Mesenchymal stem cell (in vitro differentiated cells and primary cell): ENCODE data around the gene GPR68. TPM values are rescaled to one million over a fixed set of nuclear protein-coding genes. Genes with fewer than 3 reads are reported as not detected.

Experiments
- DNase-seq: peaks from one replicate; pipeline ENCODE4 v3.0.0-alpha.2; 2013
- H2AFZ ChIP-seq: one replicate; pipeline ENCODE4 v1.6.1; 2013; ENCODE audit warnings: low read depth, mild to moderate bottlenecking, control low read depth, inconsistent platforms, low read length, moderate library complexity
- H2AK5ac ChIP-seq: 2 replicates; pipeline ENCODE4 v1.6.1; 2013; ENCODE audit warnings: low read length, moderate library complexity, mild to moderate bottlenecking, inconsistent platforms; ENCODE audit not compliant: severe bottlenecking
- H2BK120ac ChIP-seq: one replicate; pipeline ENCODE4 v1.6.1; 2013; ENCODE audit warnings: low read depth, mild to moderate bottlenecking, inconsistent platforms, low read length, moderate library complexity
- H2BK12ac ChIP-seq, 2 experiments: one replicate each; pipeline ENCODE4 v1.6.1; 2013; ENCODE audit warnings: inconsistent platforms in 2 of 2, low read length in 2 of 2, mild to moderate bottlenecking in 2 of 2, moderate library complexity in 2 of 2, control low read depth in 1 of 2
- H2BK15ac ChIP-seq: one replicate; pipeline ENCODE4 v1.6.1; 2013; ENCODE audit warnings: mild to moderate bottlenecking, low read depth, inconsistent platforms; ENCODE audit not compliant: poor library complexity, severe bottlenecking
- H2BK5ac ChIP-seq: 2 replicates; pipeline ENCODE4 v1.6.1; 2013; ENCODE audit warnings: low read depth, mild to moderate bottlenecking, low read length, control low read depth, inconsistent platforms; ENCODE audit not compliant: poor library complexity, severe bottlenecking
- H3K14ac ChIP-seq, 2 experiments: one replicate each; pipeline ENCODE4 v1.6.1; 2013; ENCODE audit warnings: inconsistent platforms in 2 of 2, low read length in 2 of 2, control low read depth in 1 of 2, mild to moderate bottlenecking in 1 of 2, moderate library complexity in 1 of 2
- H3K18ac ChIP-seq, 2 experiments: one replicate each; pipeline ENCODE4 v1.6.1; 2013; ENCODE audit warnings: inconsistent platforms in 2 of 2, low read length in 2 of 2, control low read depth in 1 of 2, low read depth in 1 of 2, mild to moderate bottlenecking in 1 of 2
- H3K23ac ChIP-seq, 2 experiments: one replicate each; pipeline ENCODE4 v1.6.1; 2013; ENCODE audit warnings: inconsistent platforms in 2 of 2, low read length in 2 of 2, mild to moderate bottlenecking in 2 of 2, moderate library complexity in 2 of 2, control low read depth in 1 of 2
- H3K27ac ChIP-seq: 2 replicates; pipeline ENCODE4 v1.5.1; 2013; ENCODE audit warnings: mild to moderate bottlenecking, moderate library complexity, low read length, control low read depth, inconsistent platforms; ENCODE audit not compliant: poor library complexity, severe bottlenecking
- H3K27me3 ChIP-seq, 2 experiments: 2 replicates each; pipeline versions ENCODE4 v1.6.1 to v1.7.0; 2013; ENCODE audit warnings: low read length in 2 of 2, mild to moderate bottlenecking in 2 of 2, moderate library complexity in 2 of 2, control low read depth in 1 of 2, inconsistent platforms in 1 of 2; ENCODE audit not compliant: control insufficient read depth in 1 of 2, insufficient read depth in 1 of 2
- H3K36me3 ChIP-seq, 2 experiments: 2 replicates each; pipeline versions ENCODE4 v1.6.1 to v1.7.0; 2013; ENCODE audit warnings: low read length in 2 of 2, control low read depth in 1 of 2, inconsistent platforms in 1 of 2, low read depth in 1 of 2, mild to moderate bottlenecking in 1 of 2; ENCODE audit not compliant: insufficient read depth in 2 of 2, control insufficient read depth in 1 of 2
- H3K4ac ChIP-seq, 2 experiments: one replicate each; pipeline ENCODE4 v1.6.1; 2013; ENCODE audit warnings: inconsistent platforms in 2 of 2, low read length in 2 of 2, mild to moderate bottlenecking in 2 of 2, moderate library complexity in 2 of 2, control low read depth in 1 of 2, low read depth in 1 of 2
- H3K4me1 ChIP-seq: 2 replicates; pipeline ENCODE4 v1.6.1; 2013; ENCODE audit warnings: low read depth, low read length, control low read depth; ENCODE audit not compliant: control insufficient read depth, insufficient read depth
- H3K4me2 ChIP-seq: 2 replicates; pipeline ENCODE4 v1.6.1; 2013; ENCODE audit warnings: low read length, mild to moderate bottlenecking, inconsistent platforms; ENCODE audit not compliant: poor library complexity, severe bottlenecking
- H3K4me3 ChIP-seq, 2 experiments: 2 replicates each; pipeline versions ENCODE4 v1.5.1 to v1.7.0; 2013; ENCODE audit warnings: low read length in 2 of 2, mild to moderate bottlenecking in 2 of 2, control low read depth in 1 of 2, low read depth in 1 of 2; ENCODE audit not compliant: insufficient read depth in 1 of 2
- H3K79me1 ChIP-seq: replicated peaks from 2 replicates; pipeline ENCODE4 v1.6.1; 2013; ENCODE audit warnings: mild to moderate bottlenecking, control low read depth, low read length, inconsistent platforms; ENCODE audit not compliant: poor library complexity, severe bottlenecking
- H3K9ac ChIP-seq: 2 replicates; pipeline ENCODE4 v1.7.0; 2013; ENCODE audit warnings: mild to moderate bottlenecking, low read length, moderate library complexity
- H3K9me3 ChIP-seq: 2 replicates; pipeline ENCODE4 v1.7.0; 2013; ENCODE audit warnings: mild to moderate bottlenecking, low read length; ENCODE audit not compliant: control insufficient read depth
- H4K8ac ChIP-seq: one replicate; pipeline ENCODE4 v1.6.1; 2013; ENCODE audit warnings: inconsistent platforms, mild to moderate bottlenecking, low read length, moderate library complexity
- H4K91ac ChIP-seq: one replicate; pipeline ENCODE4 v1.6.1; 2013; ENCODE audit warnings: mild to moderate bottlenecking, low read length, inconsistent platforms
- WGBS: methylation state at CpG from one replicate; pipeline ENCODE4 v1.1.7; 2013; ENCODE audit warnings: mixed read lengths; 5-methylcytosine and 5-hydroxymethylcytosine counted together
- polyA plus RNA-seq, 2 experiments: library from polyadenylated mRNA; stranded (reverse); fragments of 200-250 nt; gene quantifications; one replicate each; pipeline ENCODE4 v1.2.3, GENCODE V29; 2013

Gene GPR68
- 0.73 TPM for polyA plus RNA-seq (2013, experiment 1 of 2)
- 0.55 TPM for polyA plus RNA-seq (2013, experiment 2 of 2)

- H3K23ac ChIP-seq, result no peak within 1 kb of the TSS
- H3K9ac ChIP-seq, result peak within 1 kb of the TSS; percentile 90
- H3K27me3 ChIP-seq, result no peaks in the 10 kb centered on the region
- H3K27ac ChIP-seq, result peak within 1 kb of the TSS; percentile 28
- no peak within 1 kb of the TSS for H2BK15ac ChIP-seq
- H3K4ac ChIP-seq, result peak within 1 kb of the TSS in 1 of 2 experiments; percentile 38
- no peaks in the 10 kb centered on the region for H3K9me3 ChIP-seq
- DNase-seq, result peak; percentile 56
- 53% methylated on average over 7 of the region's 12 CpGs for WGBS
- peak within 1 kb of the TSS in 1 of 2 experiments; percentile 84 for H3K4me3 ChIP-seq
- H3K36me3 ChIP-seq, result peaks cover 0 to 6% of the 10 kb centered on the region in 2 experiments
- peak within 1 kb of the TSS; percentile 80 for H3K4me2 ChIP-seq
- peak within 1 kb of the TSS; percentile 61 for H4K91ac ChIP-seq
- H2AFZ ChIP-seq, result peak within 1 kb of the TSS; percentile 3
- peak within 1 kb of the TSS; percentile 62 for H4K8ac ChIP-seq
- peaks cover 33% of the 10 kb centered on the region for H3K4me1 ChIP-seq
- no peak within 1 kb of the TSS for H2BK120ac ChIP-seq
- H3K79me1 ChIP-seq, result peaks cover under 1% of the 10 kb centered on the region
- H3K14ac ChIP-seq, result peak within 1 kb of the TSS in 1 of 2 experiments; percentile 67
- H2BK12ac ChIP-seq, result peak within 1 kb of the TSS in 1 of 2 experiments; percentile 23
- no peak within 1 kb of the TSS for H3K18ac ChIP-seq
- peak within 1 kb of the TSS; percentile 76 for H2AK5ac ChIP-seq
- H2BK5ac ChIP-seq, result peak within 1 kb of the TSS; percentile 1
Observed at GRCh38 chr14:91244501-91244901, at the start of gene GPR68. Gene GPR68 (minus strand): TSS chr14:91244704. CDS start chr14:91235050, 9,654 bp downstream.

GRCh38 chr14:91294153-91294552 lies 49.6 kb upstream of the GPR68 start:
- Histone ChIP-seq H4K91ac (no peak overlapping the region), H3K18ac (no peak overlapping the region), H3K27ac (no peak overlapping the region), H3K36me3 (peaks cover 0 to 13% of the 10 kb centered on the region in 2 experiments), H4K8ac (no peak overlapping the region), H3K4me2 (no peak overlapping the region), H2AFZ (no peak overlapping the region), H3K9ac (no peak overlapping the region), H3K23ac (no peak overlapping the region), H3K27me3 (peaks cover 0 to 72% of the 10 kb centered on the region in 2 experiments), H3K4me3 (no peak overlapping the region), H2BK12ac (no peak overlapping the region), H2BK5ac (no peak overlapping the region), H3K14ac (no peak overlapping the region), H3K4ac (no peak overlapping the region), H3K9me3 (no peaks in the 10 kb centered on the region), H2AK5ac (no peak overlapping the region), H3K4me1 (peaks cover 5% of the 10 kb centered on the region), H3K79me1 (no peaks in the 10 kb centered on the region), H2BK15ac (no peak overlapping the region), H2BK120ac (no peak overlapping the region)
- WGBS, result 88% methylated on average over 7 of the region's 7 CpGs
- no peak for DNase-seq

GRCh38 chr14:91293281-91293680 lies 48.8 kb upstream of the GPR68 start:
- H3K4ac ChIP-seq, result no peak overlapping the region
- H3K9ac ChIP-seq, result no peak overlapping the region
- no peak overlapping the region for H4K8ac ChIP-seq
- peaks cover 5% of the 10 kb centered on the region for H3K4me1 ChIP-seq
- no peak overlapping the region for H2AFZ ChIP-seq
- DNase-seq, result no peak
- no peak overlapping the region for H3K4me2 ChIP-seq
- peak overlapping the region in 1 of 2 experiments; percentile 9 for H3K4me3 ChIP-seq
- no peak overlapping the region for H2BK15ac ChIP-seq
- H2BK120ac ChIP-seq, result no peak overlapping the region
- 56% methylated on average over 12 of the region's 12 CpGs for WGBS
- H4K91ac ChIP-seq, result no peak overlapping the region
- no peak overlapping the region for H3K18ac ChIP-seq
- peaks cover 0 to 63% of the 10 kb centered on the region in 2 experiments for H3K27me3 ChIP-seq
- peak overlapping the region in 1 of 2 experiments; percentile 37 for H3K14ac ChIP-seq
- H2BK5ac ChIP-seq, result no peak overlapping the region
- H2BK12ac ChIP-seq, result peak overlapping the region in 1 of 2 experiments; percentile 8
- peaks cover 0 to 17% of the 10 kb centered on the region in 2 experiments for H3K36me3 ChIP-seq
- H3K23ac ChIP-seq, result no peak overlapping the region
- H3K27ac ChIP-seq, result no peak overlapping the region
- no peaks in the 10 kb centered on the region for H3K9me3 ChIP-seq
- H2AK5ac ChIP-seq, result no peak overlapping the region
- no peaks in the 10 kb centered on the region for H3K79me1 ChIP-seq

- Histone ChIP-seq H3K4ac (no peak overlapping the region), H3K36me3 (peaks cover 0 to 17% of the 10 kb centered on the region in 2 experiments), H3K4me1 (peaks cover 5% of the 10 kb centered on the region), H2AK5ac (no peak overlapping the region), H2BK120ac (no peak overlapping the region), H3K18ac (no peak overlapping the region), H4K8ac (no peak overlapping the region), H3K9ac (no peak overlapping the region), H2BK15ac (no peak overlapping the region), H4K91ac (peak overlapping the region; percentile 79), H3K23ac (no peak overlapping the region), H3K14ac (no peak overlapping the region), H3K79me1 (no peaks in the 10 kb centered on the region), H3K4me2 (no peak overlapping the region), H3K27me3 (peaks cover 0 to 56% of the 10 kb centered on the region in 2 experiments), H3K9me3 (no peaks in the 10 kb centered on the region), H3K27ac (no peak overlapping the region), H2BK5ac (no peak overlapping the region), H2AFZ (no peak overlapping the region), H3K4me3 (no peak overlapping the region), H2BK12ac (no peak overlapping the region)
- no peak for DNase-seq
- WGBS, result 91% methylated on average over 15 of the region's 15 CpGs
Observed at GRCh38 chr14:91292491-91292890, 48.0 kb upstream of the GPR68 start.
